K562 (cell line): Measurements from ENCODE around the gene DRG1. TPM values are rescaled to one million over a fixed set of nuclear protein-coding genes. Genes with fewer than 3 reads are reported as not detected.

Experiments used
- CHCHD3 ChIP-seq: fragments of 250-450 bp; sonication (Bioruptor Pico); IDR thresholded peaks from 2 replicates; pipeline ENCODE4 v2.1.2; 2022; ENCODE audit warnings: mild to moderate bottlenecking
- CLOCK ChIP-seq: fragments of 250-450 bp; sonication (Bioruptor Pico); IDR thresholded peaks from 2 replicates; pipeline ENCODE4 v1.4.0; 2020; ENCODE audit warnings: mild to moderate bottlenecking, moderate library complexity, borderline replicate concordance
- HDAC3 ChIP-seq: fragments of 450-650 bp; IDR thresholded peaks from 2 replicates; pipeline ENCODE4 v1.6.1; 2018; ENCODE audit warnings: borderline replicate concordance, mild to moderate bottlenecking, moderate library complexity; ENCODE audit not compliant: partially characterized antibody
- JUN ChIP-seq, 2 experiments: sonication (generic) in 1 of 2; formaldehyde crosslinking in 1 of 2; IDR thresholded peaks; 2 replicates each; pipeline versions ENCODE4 v1.6.1 to v1.8.0; 2012 to 2022; ENCODE audit warnings: borderline replicate concordance in 2 of 2, mild to moderate bottlenecking in 2 of 2, improper control_type of control experiment in 1 of 2, low read depth in 1 of 2, low read length in 1 of 2, missing genetic modification reagents in 1 of 2
- NRF1 ChIP-seq, 2 experiments: fragments of 450-650 bp; IDR thresholded peaks in 1 of 2; conservative IDR thresholded peaks in 1 of 2; 2 replicates each; pipeline ENCODE4 v1.6.1; 2014; ENCODE audit warnings: mild to moderate bottlenecking in 2 of 2
- PKNOX1 ChIP-seq: fragments of 450-650 bp; IDR thresholded peaks from 2 replicates; pipeline ENCODE4 v1.6.1; 2016
- POLR2AphosphoS2 ChIP-seq: IDR thresholded peaks from 2 replicates; pipeline ENCODE4 v1.6.1; 2012; ENCODE audit warnings: low read length, improper control_type of control experiment
- RFX7 ChIP-seq: fragments of 250-450 bp; sonication (Bioruptor Pico); IDR thresholded peaks from 2 replicates; pipeline ENCODE4 v1.5.1; 2021; ENCODE audit warnings: mild to moderate bottlenecking
- SUPT5H ChIP-seq: fragments of 450-650 bp; IDR thresholded peaks from 2 replicates; pipeline ENCODE4 v1.6.1; 2016
- ZNF174 ChIP-seq: fragments of 250-450 bp; sonication (Bioruptor Pico); IDR thresholded peaks from 2 replicates; pipeline ENCODE4 v1.4.0; 2020; ENCODE audit warnings: mild to moderate bottlenecking
- ZNF561 ChIP-seq: fragments of 450-650 bp; formaldehyde crosslinking; conservative IDR thresholded peaks from 2 replicates; pipeline ENCODE4 v1.4.0; 2020; ENCODE audit warnings: mild to moderate bottlenecking, moderate library complexity
- polyA plus RNA-seq, 8 experiments: library from polyadenylated mRNA; depleted of rRNA in 4 of 8; stranded (reverse) in 5 of 8; unstranded in 3 of 8; fragments of >200 nt; fragmentation: Nextera tagmentation in 2 of 8; fragmentation: Illumina TruSeq in 1 of 8; extraction: Ambion mirVana in 2 of 8; extraction: Trizol in 1 of 8; gene quantifications; 2 replicates each; pipeline versions ENCODE4 v1.2.1 to v1.2.3, GENCODE V29; 2011 to 2014; ENCODE audit warnings: inconsistent platforms in 1 of 8, missing spikeins in 1 of 8
- total RNA-seq, 7 experiments: library from RNA; depleted of rRNA in 6 of 7; stranded (reverse); fragments of >200 nt in 6 of 7; fragmentation: Illumina TruSeq in 2 of 7; extraction: Trizol in 2 of 7; gene quantifications; 2 replicates each; pipeline versions ENCODE4 v1.2.1 to v1.2.3, GENCODE V29; 2011 to 2021; ENCODE audit warnings: low replicate concordance in 1 of 7
- TF ChIP-seq, protein P1 (sequence below): fragments of 150-350 bp; IDR thresholded peaks from 2 replicates; pipeline ENCODE4 v1.6.1; 2014; ENCODE audit warnings: low read depth, mild to moderate bottlenecking, low read length, borderline replicate concordance
- TF ChIP-seq, protein P2 (sequence below): fragments of 450-650 bp; IDR thresholded peaks from 2 replicates; pipeline ENCODE4 v1.6.1; 2016; ENCODE audit warnings: mild to moderate bottlenecking

The DRG1 gene
- total and polyA plus RNA-seq, 9 of the 15 experiments (the other 6 are each of a cell fraction or from before 2014, with no cell fraction given), result 76.4 to 211 (median 93.3) TPM

- TF ChIP-seq PKNOX1 (peak; percentile 31; the same call in 1 of the 2 replicates), POLR2AphosphoS2 (no peak; the same call in 1 of the 2 replicates), NRF1 (conservative IDR thresholded peaks at IDR 0.05 in 1 of 2, IDR thresholded peaks at IDR 0.05 in 1 of 2) (peak; percentile 88 to 91), ZNF174 (no peak), ZNF561 (no peak), CHCHD3 (CRISPR knock-in tag) (no peak), RFX7 (no peak), CLOCK (CRISPR knock-in tag) (no peak), JUN (IDR thresholded peaks at IDR 0.05; ENCODE audit: borderline replicate concordance, low read depth, low read length) (no peak), JUN (CRISPR knock-in tag; IDR thresholded peaks at IDR 0.05; ENCODE audit: borderline replicate concordance) (no peak), HDAC3 (no peak), SUPT5H (peak; percentile 96)
- TF ChIP-seq, protein P1, sequence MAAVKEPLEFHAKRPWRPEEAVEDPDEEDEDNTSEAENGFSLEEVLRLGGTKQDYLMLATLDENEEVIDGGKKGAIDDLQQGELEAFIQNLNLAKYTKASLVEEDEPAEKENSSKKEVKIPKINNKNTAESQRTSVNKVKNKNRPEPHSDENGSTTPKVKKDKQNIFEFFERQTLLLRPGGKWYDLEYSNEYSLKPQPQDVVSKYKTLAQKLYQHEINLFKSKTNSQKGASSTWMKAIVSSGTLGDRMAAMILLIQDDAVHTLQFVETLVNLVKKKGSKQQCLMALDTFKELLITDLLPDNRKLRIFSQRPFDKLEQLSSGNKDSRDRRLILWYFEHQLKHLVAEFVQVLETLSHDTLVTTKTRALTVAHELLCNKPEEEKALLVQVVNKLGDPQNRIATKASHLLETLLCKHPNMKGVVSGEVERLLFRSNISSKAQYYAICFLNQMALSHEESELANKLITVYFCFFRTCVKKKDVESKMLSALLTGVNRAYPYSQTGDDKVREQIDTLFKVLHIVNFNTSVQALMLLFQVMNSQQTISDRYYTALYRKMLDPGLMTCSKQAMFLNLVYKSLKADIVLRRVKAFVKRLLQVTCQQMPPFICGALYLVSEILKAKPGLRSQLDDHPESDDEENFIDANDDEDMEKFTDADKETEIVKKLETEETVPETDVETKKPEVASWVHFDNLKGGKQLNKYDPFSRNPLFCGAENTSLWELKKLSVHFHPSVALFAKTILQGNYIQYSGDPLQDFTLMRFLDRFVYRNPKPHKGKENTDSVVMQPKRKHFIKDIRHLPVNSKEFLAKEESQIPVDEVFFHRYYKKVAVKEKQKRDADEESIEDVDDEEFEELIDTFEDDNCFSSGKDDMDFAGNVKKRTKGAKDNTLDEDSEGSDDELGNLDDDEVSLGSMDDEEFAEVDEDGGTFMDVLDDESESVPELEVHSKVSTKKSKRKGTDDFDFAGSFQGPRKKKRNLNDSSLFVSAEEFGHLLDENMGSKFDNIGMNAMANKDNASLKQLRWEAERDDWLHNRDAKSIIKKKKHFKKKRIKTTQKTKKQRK, result no peak
- TF ChIP-seq, protein P2, sequence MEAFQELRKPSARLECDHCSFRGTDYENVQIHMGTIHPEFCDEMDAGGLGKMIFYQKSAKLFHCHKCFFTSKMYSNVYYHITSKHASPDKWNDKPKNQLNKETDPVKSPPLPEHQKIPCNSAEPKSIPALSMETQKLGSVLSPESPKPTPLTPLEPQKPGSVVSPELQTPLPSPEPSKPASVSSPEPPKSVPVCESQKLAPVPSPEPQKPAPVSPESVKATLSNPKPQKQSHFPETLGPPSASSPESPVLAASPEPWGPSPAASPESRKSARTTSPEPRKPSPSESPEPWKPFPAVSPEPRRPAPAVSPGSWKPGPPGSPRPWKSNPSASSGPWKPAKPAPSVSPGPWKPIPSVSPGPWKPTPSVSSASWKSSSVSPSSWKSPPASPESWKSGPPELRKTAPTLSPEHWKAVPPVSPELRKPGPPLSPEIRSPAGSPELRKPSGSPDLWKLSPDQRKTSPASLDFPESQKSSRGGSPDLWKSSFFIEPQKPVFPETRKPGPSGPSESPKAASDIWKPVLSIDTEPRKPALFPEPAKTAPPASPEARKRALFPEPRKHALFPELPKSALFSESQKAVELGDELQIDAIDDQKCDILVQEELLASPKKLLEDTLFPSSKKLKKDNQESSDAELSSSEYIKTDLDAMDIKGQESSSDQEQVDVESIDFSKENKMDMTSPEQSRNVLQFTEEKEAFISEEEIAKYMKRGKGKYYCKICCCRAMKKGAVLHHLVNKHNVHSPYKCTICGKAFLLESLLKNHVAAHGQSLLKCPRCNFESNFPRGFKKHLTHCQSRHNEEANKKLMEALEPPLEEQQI, result no peak
Measured at GRCh38 chr22:31399211-31400022, at the start of gene DRG1 (continued).
